ENCODE results near the gene KLRC4.
A peak's percentile ranks its signal among the peaks of the same experiment; 100 is the strongest.

- TF ChIP-seq CHD7 (IDR thresholded peaks at IDR 0.05; ENCODE audit: insufficient replicate concordance, low read length) (no peak), EP300 (IDR thresholded peaks at IDR 0.05; ENCODE audit: borderline replicate concordance in 1 of 2, low read depth in 2 of 2, low read length in 2 of 2) (no peak), CTCF (IDR thresholded peaks at IDR 0.05; ENCODE audit: control extremely low read depth in 1 of 3, insufficient read depth in 1 of 3, low read depth in 1 of 3, low read length in 3 of 3) (peak in 2 of 3 experiments; percentile 21; a peak in 2 of 4 replicates), NANOG (IDR thresholded peaks at IDR 0.05; ENCODE audit: insufficient read depth, low read depth, low read length, poor library complexity, severe bottlenecking) (no peak), HDAC6 (IDR thresholded peaks at IDR 0.05; ENCODE audit: low read depth, low read length) (no peak), FOSL1 (IDR thresholded peaks at IDR 0.05; ENCODE audit: insufficient read depth, low read depth, low read length) (no peak)
Measured at GRCh38 chr12:10365696-10366405, 43.7 kb downstream of the KLRC4 start.

All from H1 (cell line).